ENCODE data around the gene ANXA5.

ANXA5 gene

GRCh38 chr4:121676345-121677075, 20.3 kb downstream of the ANXA5 start:
- Histone ChIP-seq H3K27ac (no peak overlapping the region), H3K4me3 (IDR thresholded peaks at IDR 0.05; ENCODE audit: insufficient read depth, low read depth, low read length) (no peak overlapping the region), H3K4me1 (ENCODE audit: low read depth, poor library complexity, severe bottlenecking) (no peaks in the 10 kb centered on the region), H3K9ac (no peak overlapping the region), H3K36me3 (ENCODE audit: insufficient read depth) (no peaks in the 10 kb centered on the region; the same call in 1 of the 2 replicates), H3K79me2 (ENCODE audit: insufficient read depth, low read depth) (no peaks in the 10 kb centered on the region), H4K20me1 (ENCODE audit: insufficient read depth) (no peaks in the 10 kb centered on the region), H3K4me2 (no peak overlapping the region), H3K27me3 (ENCODE audit: insufficient read depth, low read depth) (no peaks in the 10 kb centered on the region), H2AFZ (ENCODE audit: low read depth) (no peak overlapping the region)
- no peak for TF ChIP-seq CTCF (conservative IDR thresholded peaks at IDR 0.05; ENCODE audit: low read depth, low read length)

- Histone ChIP-seq H3K79me2 (ENCODE audit: insufficient read depth, low read depth) (no peaks in the 10 kb centered on the region), H3K4me1 (ENCODE audit: low read depth, poor library complexity, severe bottlenecking) (no peaks in the 10 kb centered on the region), H3K4me3 (IDR thresholded peaks at IDR 0.05; ENCODE audit: insufficient read depth, low read depth, low read length) (no peak overlapping the region), H3K27ac (no peak overlapping the region), H3K36me3 (ENCODE audit: insufficient read depth) (no peaks in the 10 kb centered on the region), H3K9ac (no peak overlapping the region), H4K20me1 (ENCODE audit: insufficient read depth) (no peaks in the 10 kb centered on the region), H2AFZ (ENCODE audit: low read depth) (no peak overlapping the region), H3K4me2 (no peak overlapping the region), H3K27me3 (ENCODE audit: insufficient read depth, low read depth) (no peaks in the 10 kb centered on the region)
- no peak for TF ChIP-seq CTCF (conservative IDR thresholded peaks at IDR 0.05; ENCODE audit: low read depth, low read length)
Observed at GRCh38 chr4:121675715-121676114, 21.1 kb downstream of the ANXA5 start.

DNA sequence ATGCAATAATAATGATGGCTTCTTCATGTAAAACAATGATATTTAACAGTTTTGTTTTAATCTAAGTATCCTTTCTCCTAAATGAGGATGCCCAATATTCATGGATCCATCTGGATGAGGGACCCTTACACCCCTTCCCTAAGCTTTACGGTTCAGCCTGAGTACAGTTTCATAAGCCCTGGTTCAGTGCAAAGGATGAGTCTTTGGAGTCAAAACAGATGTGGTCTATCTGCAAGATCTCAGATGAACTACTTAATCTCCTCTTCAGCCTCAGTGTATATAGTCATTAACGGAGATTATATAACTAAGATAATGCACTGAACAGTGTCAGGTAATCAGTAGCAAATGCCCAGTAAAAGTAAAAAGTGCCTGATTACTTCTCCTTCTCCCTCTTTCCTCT, 22.1 kb downstream of the ANXA5 start:
- no peak overlapping the region for H3K4me2 ChIP-seq
- TF ChIP-seq CTCF (conservative IDR thresholded peaks at IDR 0.05; ENCODE audit: low read depth, low read length): no peak
- no peaks in the 10 kb centered on the region for H4K20me1 ChIP-seq (ENCODE audit: insufficient read depth)
- no peaks in the 10 kb centered on the region for H3K79me2 ChIP-seq (ENCODE audit: insufficient read depth, low read depth)
- H3K4me3 ChIP-seq (IDR thresholded peaks at IDR 0.05; ENCODE audit: insufficient read depth, low read depth, low read length): no peak overlapping the region
- H3K27ac ChIP-seq: no peak overlapping the region
- no peaks in the 10 kb centered on the region for H3K4me1 ChIP-seq (ENCODE audit: low read depth, poor library complexity, severe bottlenecking)
- no peaks in the 10 kb centered on the region for H3K27me3 ChIP-seq (ENCODE audit: insufficient read depth, low read depth)
- no peak overlapping the region for H2AFZ ChIP-seq (ENCODE audit: low read depth)
- no peak overlapping the region for H3K9ac ChIP-seq
- H3K36me3 ChIP-seq (ENCODE audit: insufficient read depth): no peaks in the 10 kb centered on the region

DNA sequence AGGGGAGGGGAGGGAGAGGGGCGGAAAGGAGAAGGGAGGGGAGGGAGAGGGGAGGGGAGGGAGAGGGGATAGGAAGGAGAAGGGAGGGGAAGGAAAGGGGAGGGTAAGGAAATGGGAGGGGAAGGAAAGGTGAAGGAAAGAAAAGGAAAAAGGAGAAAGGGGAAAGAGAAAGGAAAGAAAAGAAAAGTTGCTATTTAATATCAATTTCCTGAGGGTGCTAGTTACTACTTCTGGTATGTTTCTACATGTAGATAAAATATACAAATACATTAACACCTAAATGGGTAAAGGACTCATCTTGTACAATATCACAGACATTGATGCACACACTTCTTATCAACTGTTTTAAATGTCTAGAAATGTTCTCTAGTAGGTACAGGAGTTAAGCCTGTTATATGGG, 22.6 kb downstream of the ANXA5 start:
- H3K27ac ChIP-seq: no peak overlapping the region
- TF ChIP-seq CTCF (conservative IDR thresholded peaks at IDR 0.05; ENCODE audit: low read depth, low read length): no peak
- H4K20me1 ChIP-seq (ENCODE audit: insufficient read depth): no peaks in the 10 kb centered on the region
- H3K79me2 ChIP-seq (ENCODE audit: insufficient read depth, low read depth): no peaks in the 10 kb centered on the region
- no peaks in the 10 kb centered on the region for H3K4me1 ChIP-seq (ENCODE audit: low read depth, poor library complexity, severe bottlenecking)
- H3K4me3 ChIP-seq (IDR thresholded peaks at IDR 0.05; ENCODE audit: insufficient read depth, low read depth, low read length): no peak overlapping the region
- no peak overlapping the region for H3K4me2 ChIP-seq
- no peaks in the 10 kb centered on the region for H3K36me3 ChIP-seq (ENCODE audit: insufficient read depth)
- no peaks in the 10 kb centered on the region for H3K27me3 ChIP-seq (ENCODE audit: insufficient read depth, low read depth)
- no peak overlapping the region for H2AFZ ChIP-seq (ENCODE audit: low read depth)
- no peak overlapping the region for H3K9ac ChIP-seq
